IMR-90 (cell line): ENCODE measurements around the gene IFITM10. TPM values are rescaled to one million over a fixed set of nuclear protein-coding genes. Genes with fewer than 3 reads are reported as not detected.

ENCODE experiments used
- ATAC-seq: fragments of 200-7000 bp; cut with Tn5 transposase; 2 replicates; pipeline ENCODE4 v1.9.1; 2020; ENCODE audit warnings: low read depth, mild to moderate bottlenecking, moderate library complexity
- BruUV-seq: library from RNA; stranded (reverse); fragments of 400-500 nt; replicated peaks from 2 replicates; lab custom pipeline; 2021; lab: Mats Ljungman, UMichigan
- CTCF ChIA-PET: fragments of 300-600 bp; formaldehyde crosslinking; extraction: SDS; loops from one replicate; lab custom pipeline; 2021; ENCODE audit warnings: antibody characterized with exemption; lab: Yijun Ruan, JAX
- POLR2A ChIA-PET: fragments of 300-600 bp; sonication (Branson Sonifier 250); formaldehyde crosslinking; loops from one replicate; lab custom pipeline; 2022; ENCODE audit warnings: antibody characterized with exemption; ENCODE audit not compliant: unreplicated experiment; lab: Charles Lee
- DNase-seq: peaks from one replicate; pipeline ENCODE4 v3.0.0; 2013
- H2AFZ ChIP-seq: replicated peaks from 2 replicates; pipeline ENCODE3; 2013; ENCODE audit warnings: low read length, mild to moderate bottlenecking; ENCODE audit not compliant: poor library complexity
- H2AK5ac ChIP-seq: 2 replicates; pipeline ENCODE4 v1.6.1; 2013; ENCODE audit warnings: low read depth, low read length, inconsistent platforms
- H2AK9ac ChIP-seq: replicated peaks from 2 replicates; pipeline ENCODE3; 2013; ENCODE audit warnings: mild to moderate bottlenecking, low read depth, low read length, moderate library complexity; ENCODE audit not compliant: poor library complexity
- H2BK120ac ChIP-seq: 2 replicates; pipeline ENCODE4 v1.6.1; 2013; ENCODE audit warnings: low read depth, low read length, inconsistent platforms
- H2BK15ac ChIP-seq: 3 replicates; pipeline ENCODE4 v1.6.1; 2013; ENCODE audit warnings: low read depth, low read length, inconsistent platforms
- H2BK20ac ChIP-seq: 2 replicates; pipeline ENCODE4 v1.6.1; 2013; ENCODE audit warnings: low read depth, mild to moderate bottlenecking, inconsistent platforms, low read length, moderate library complexity
- H2BK5ac ChIP-seq: 2 replicates; pipeline ENCODE4 v1.6.1; 2013; ENCODE audit warnings: mild to moderate bottlenecking, low read depth, low read length, inconsistent platforms; ENCODE audit not compliant: poor library complexity, severe bottlenecking
- H3K14ac ChIP-seq: replicated peaks from 2 replicates; pipeline ENCODE4 v1.6.1; 2013; ENCODE audit warnings: low read depth, low read length, inconsistent platforms
- H3K18ac ChIP-seq: 2 replicates; pipeline ENCODE4 v1.6.1; 2013; ENCODE audit warnings: low read depth, low read length, control low read depth
- H3K23ac ChIP-seq: 2 replicates; pipeline ENCODE4 v1.6.1; 2013; ENCODE audit warnings: low read depth, low read length, inconsistent platforms
- H3K27ac ChIP-seq: 2 replicates; pipeline ENCODE4 v1.5.1; 2013; ENCODE audit warnings: mild to moderate bottlenecking, control low read depth, low read length; ENCODE audit not compliant: insufficient read depth
- H3K27me3 ChIP-seq: 2 replicates; pipeline ENCODE4 v1.6.1; 2013; ENCODE audit warnings: low read length; ENCODE audit not compliant: control insufficient read depth, insufficient read depth
- H3K36me3 ChIP-seq: 2 replicates; pipeline ENCODE4 v1.6.1; 2013; ENCODE audit warnings: low read length, mixed read lengths; ENCODE audit not compliant: control insufficient read depth, insufficient read depth
- H3K4ac ChIP-seq: 2 replicates; pipeline ENCODE4 v1.6.1; 2013; ENCODE audit warnings: low read depth, low read length, inconsistent platforms
- H3K4me1 ChIP-seq: 2 replicates; pipeline ENCODE4 v1.6.1; 2013; ENCODE audit warnings: low read length, mixed read lengths; ENCODE audit not compliant: control insufficient read depth, insufficient read depth
- H3K4me2 ChIP-seq: 2 replicates; pipeline ENCODE4 v1.6.1; 2013; ENCODE audit warnings: low read depth, mild to moderate bottlenecking, control low read depth, low read length, moderate library complexity
- H3K4me3 ChIP-seq: 2 replicates; pipeline ENCODE4 v1.5.1; 2013; ENCODE audit warnings: low read depth, mild to moderate bottlenecking, control low read depth, low read length, moderate library complexity; ENCODE audit not compliant: insufficient read depth
- H3K56ac ChIP-seq: 2 replicates; pipeline ENCODE4 v1.6.1; 2013; ENCODE audit warnings: low read length, inconsistent platforms; ENCODE audit not compliant: insufficient read depth; ENCODE audit errors: extremely low read depth
- H3K79me1 ChIP-seq, 2 experiments: 2 replicates each; pipeline ENCODE4 v1.6.1; 2013; ENCODE audit warnings: low read length in 2 of 2, inconsistent platforms in 1 of 2, low read depth in 1 of 2
- H3K9ac ChIP-seq: 2 replicates; pipeline ENCODE4 v1.6.1; 2013; ENCODE audit warnings: low read depth, low read length, control low read depth
- H3K9me1 ChIP-seq: 2 replicates; pipeline ENCODE4 v1.6.1; 2013; ENCODE audit warnings: low read length, inconsistent platforms; ENCODE audit not compliant: insufficient read depth
- H3K9me3 ChIP-seq: 2 replicates; pipeline ENCODE4 v1.6.1; 2013; ENCODE audit warnings: low read length; ENCODE audit not compliant: control insufficient read depth, insufficient read depth
- H4K20me1 ChIP-seq: 2 replicates; pipeline ENCODE4 v1.6.1; 2013; ENCODE audit warnings: low read length, inconsistent platforms; ENCODE audit not compliant: insufficient read depth
- H4K5ac ChIP-seq: 2 replicates; pipeline ENCODE4 v1.6.1; 2013; ENCODE audit warnings: mild to moderate bottlenecking, low read depth, low read length, control low read depth
- H4K8ac ChIP-seq, 2 experiments: 2 replicates each; pipeline ENCODE4 v1.6.1; 2013; ENCODE audit warnings: low read depth in 2 of 2, low read length in 2 of 2, control low read depth in 1 of 2, inconsistent platforms in 1 of 2
- H4K91ac ChIP-seq: 2 replicates; pipeline ENCODE4 v1.6.1; 2013; ENCODE audit warnings: low read depth, low read length, inconsistent platforms; ENCODE audit not compliant: insufficient read depth
- BHLHE40 ChIP-seq: fragments of 150-350 bp; IDR thresholded peaks from 2 replicates; pipeline ENCODE4 v1.6.1; 2016; ENCODE audit warnings: mild to moderate bottlenecking, low read depth, low read length
- CEBPB ChIP-seq: IDR thresholded peaks from 2 replicates; pipeline ENCODE4 v1.6.1; 2012; ENCODE audit warnings: low read depth, low read length, improper control_type of control experiment
- CHD1 ChIP-seq: IDR thresholded peaks from 2 replicates; pipeline ENCODE4 v1.6.1; 2012; ENCODE audit warnings: low read depth, low read length, improper control_type of control experiment
- FOS ChIP-seq: fragments of 150-350 bp; IDR thresholded peaks from 2 replicates; pipeline ENCODE4 v1.6.1; 2016; ENCODE audit warnings: low read depth, low read length
- MAFK ChIP-seq: IDR thresholded peaks from 2 replicates; pipeline ENCODE4 v1.6.1; 2012; ENCODE audit warnings: low read depth, low read length, improper control_type of control experiment
- MAZ ChIP-seq: IDR thresholded peaks from 2 replicates; pipeline ENCODE4 v1.6.1; 2012; ENCODE audit warnings: low read depth, mild to moderate bottlenecking, low read length, improper control_type of control experiment, moderate library complexity, borderline replicate concordance
- MXI1 ChIP-seq: IDR thresholded peaks from 2 replicates; pipeline ENCODE4 v1.6.1; 2012; ENCODE audit warnings: low read depth, mild to moderate bottlenecking, low read length, moderate library complexity, borderline replicate concordance
- NFE2L2 ChIP-seq: fragments of 150-350 bp; IDR thresholded peaks from 2 replicates; pipeline ENCODE4 v1.6.1; 2016; ENCODE audit warnings: low read depth, mild to moderate bottlenecking, low read length
- POLR2A ChIP-seq: IDR thresholded peaks from 2 replicates; pipeline ENCODE4 v1.6.1; 2012; ENCODE audit warnings: mild to moderate bottlenecking, low read depth, low read length
- RAD21 ChIP-seq: IDR thresholded peaks from 2 replicates; pipeline ENCODE4 v1.6.1; 2012; ENCODE audit warnings: low read length, improper control_type of control experiment
- RCOR1 ChIP-seq: IDR thresholded peaks from 2 replicates; pipeline ENCODE4 v1.6.1; 2012; ENCODE audit warnings: mild to moderate bottlenecking, low read length, improper control_type of control experiment; ENCODE audit not compliant: insufficient replicate concordance
- SMC3 ChIP-seq: fragments of 150-350 bp; IDR thresholded peaks from 2 replicates; pipeline ENCODE4 v1.6.1; 2016; ENCODE audit warnings: low read depth, mild to moderate bottlenecking, antibody characterized with exemption, low read length, moderate library complexity
- WGBS, 2 experiments: methylation state at CpG; one replicate each; pipeline versions ENCODE4 v1.1.5 to v1.1.7; 2013; ENCODE audit warnings: missing lambda C conversion rate in 2 of 2; ENCODE audit not compliant: insufficient read length in 1 of 2; ENCODE audit errors: extremely low coverage in 2 of 2; 5-methylcytosine and 5-hydroxymethylcytosine counted together
- dilution Hi-C: fragments of 300-500 bp; cut with HindIII; formaldehyde crosslinking; loops from one replicate; pipeline ENCODE4 v1.14.3; 2018; ENCODE audit warnings: low sequenced_read_pairs; ENCODE audit not compliant: unreplicated experiment
- in situ Hi-C: fragments of 300-500 bp; cut with MboI; formaldehyde crosslinking; loops from 3 replicates; pipeline ENCODE4 v1.14.3; 2019; ENCODE audit warnings: low sequenced_read_pairs, inconsistent platforms, mixed read lengths
- intact Hi-C: fragments of 100-400 bp; cut with micrococcal nuclease; formaldehyde crosslinking; loops from 2 replicates; pipeline ENCODE4 v1.10.0; 2022
- polyA plus RNA-seq, 3 experiments: library from polyadenylated mRNA; depleted of rRNA; stranded (reverse); fragments of >200 nt; gene quantifications; 2 replicates each; pipeline ENCODE4 v1.2.3, GENCODE V29; 2012; ENCODE audit warnings: low replicate concordance in 1 of 3
- total RNA-seq: library from RNA; depleted of rRNA; stranded (reverse); fragments of >200 nt; gene quantifications from 2 replicates; pipeline ENCODE4 v1.2.3, GENCODE V29; 2012
- TF ChIP-seq, protein P1 (sequence below): conservative IDR thresholded peaks from 2 replicates; pipeline ENCODE4 v1.5.1; 2012; ENCODE audit warnings: mild to moderate bottlenecking, low read depth, low read length, improper control_type of control experiment
- TF ChIP-seq, protein P2 (sequence below): fragments of 150-350 bp; IDR thresholded peaks from 2 replicates; pipeline ENCODE4 v1.6.1; 2017; ENCODE audit warnings: mild to moderate bottlenecking, antibody characterized with exemption, low read length, low read depth
- TF ChIP-seq, protein P3 (sequence below): fragments of 150-350 bp; IDR thresholded peaks from 2 replicates; pipeline ENCODE4 v1.6.1; 2016; ENCODE audit warnings: low read depth, mild to moderate bottlenecking, low read length, moderate library complexity, borderline replicate concordance

IFITM10 gene
- total and polyA plus RNA-seq, 2 of the 4 experiments (the other 2 are of a cell fraction), result 0.15 to 0.18 TPM

DNA sequence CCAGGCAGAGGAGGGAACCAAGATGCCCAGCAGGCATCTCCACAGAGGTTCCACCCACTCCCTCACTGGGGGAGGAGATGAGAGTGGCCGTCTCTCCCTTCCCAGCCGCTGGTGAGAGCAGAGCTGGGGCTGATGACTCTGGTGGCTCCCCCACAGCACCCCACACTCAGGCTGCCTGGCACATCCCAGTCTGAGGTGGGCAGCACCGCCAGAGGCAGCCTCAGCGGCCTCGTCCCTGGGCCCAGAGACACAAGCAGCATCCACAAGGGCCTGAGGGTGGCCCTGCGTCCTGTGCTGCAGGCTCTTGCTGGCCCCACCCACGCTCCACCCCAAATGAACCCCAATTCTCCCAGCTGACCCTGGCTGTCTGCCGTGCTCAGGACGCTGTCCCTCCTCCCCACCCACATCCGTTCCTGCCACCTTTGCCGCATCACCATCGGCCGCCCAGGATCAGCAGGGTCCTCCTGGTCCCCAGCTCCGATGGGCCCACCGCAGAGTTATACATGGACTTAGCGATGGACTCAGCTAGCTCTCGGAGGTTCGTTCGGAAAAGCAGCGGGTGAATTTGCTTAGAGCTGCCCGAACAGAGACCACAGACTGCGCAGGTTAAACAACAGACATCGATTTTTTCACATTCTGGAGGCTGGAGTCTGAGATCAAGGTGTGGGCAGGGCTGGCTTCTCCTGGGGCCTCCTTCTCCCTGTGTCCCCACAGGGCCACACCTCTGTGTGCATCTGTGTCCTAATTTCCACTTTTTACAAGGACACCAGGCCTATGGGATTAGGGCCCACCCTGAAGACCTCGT, 33.5 kb upstream of the IFITM10 start:
- Histone ChIP-seq H3K79me1 (no peaks in the 10 kb centered on the region), H4K91ac (no peak overlapping the region), H4K5ac (no peak overlapping the region), H2AK5ac (no peak overlapping the region), H2BK120ac (no peak overlapping the region), H3K9me3 (no peaks in the 10 kb centered on the region), H2BK5ac (no peak overlapping the region), H2AFZ (no peak overlapping the region), H3K9ac (no peak overlapping the region), H3K9me1 (no peaks in the 10 kb centered on the region), H2BK15ac (no peak overlapping the region), H2AK9ac (no peak overlapping the region), H3K27me3 (peaks cover 54% of the 10 kb centered on the region), H3K27ac (no peak overlapping the region), H3K56ac (no peak overlapping the region), H3K23ac (no peak overlapping the region), H3K4me3 (no peak overlapping the region), H4K8ac (no peak overlapping the region), H4K20me1 (no peaks in the 10 kb centered on the region; the same call in 1 of the 2 replicates), H3K4ac (no peak overlapping the region), H2BK20ac (no peak overlapping the region), H3K4me1 (peaks cover 3% of the 10 kb centered on the region; the same call in 1 of the 2 replicates), H3K14ac (no peak overlapping the region), H3K18ac (no peak overlapping the region), H3K36me3 (no peaks in the 10 kb centered on the region), H3K4me2 (no peak overlapping the region)
- ChIA-PET CTCF (no interaction called here), POLR2A (no interaction called here)
- no peak for DNase-seq
- in situ Hi-C loops (no loop called here), dilution Hi-C loops (no loop called here), intact Hi-C loops (no loop called here)
- no TSS peak for BruUV-seq
- 77% methylated on average over 8 of the region's 24 CpGs; no CpG with 5 or more reads in 1 of the 2 experiments for WGBS, 2 experiments
- no peak for ATAC-seq
- TF ChIP-seq SMC3, result no peak
- TF ChIP-seq MXI1, result no peak
- TF ChIP-seq, protein P1, sequence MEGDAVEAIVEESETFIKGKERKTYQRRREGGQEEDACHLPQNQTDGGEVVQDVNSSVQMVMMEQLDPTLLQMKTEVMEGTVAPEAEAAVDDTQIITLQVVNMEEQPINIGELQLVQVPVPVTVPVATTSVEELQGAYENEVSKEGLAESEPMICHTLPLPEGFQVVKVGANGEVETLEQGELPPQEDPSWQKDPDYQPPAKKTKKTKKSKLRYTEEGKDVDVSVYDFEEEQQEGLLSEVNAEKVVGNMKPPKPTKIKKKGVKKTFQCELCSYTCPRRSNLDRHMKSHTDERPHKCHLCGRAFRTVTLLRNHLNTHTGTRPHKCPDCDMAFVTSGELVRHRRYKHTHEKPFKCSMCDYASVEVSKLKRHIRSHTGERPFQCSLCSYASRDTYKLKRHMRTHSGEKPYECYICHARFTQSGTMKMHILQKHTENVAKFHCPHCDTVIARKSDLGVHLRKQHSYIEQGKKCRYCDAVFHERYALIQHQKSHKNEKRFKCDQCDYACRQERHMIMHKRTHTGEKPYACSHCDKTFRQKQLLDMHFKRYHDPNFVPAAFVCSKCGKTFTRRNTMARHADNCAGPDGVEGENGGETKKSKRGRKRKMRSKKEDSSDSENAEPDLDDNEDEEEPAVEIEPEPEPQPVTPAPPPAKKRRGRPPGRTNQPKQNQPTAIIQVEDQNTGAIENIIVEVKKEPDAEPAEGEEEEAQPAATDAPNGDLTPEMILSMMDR, result no peak
- TF ChIP-seq BHLHE40, result no peak
- TF ChIP-seq RCOR1, result no peak
- no peak for TF ChIP-seq NFE2L2
- TF ChIP-seq MAFK, result no peak
- no peak for TF ChIP-seq POLR2A
- TF ChIP-seq, protein P2, sequence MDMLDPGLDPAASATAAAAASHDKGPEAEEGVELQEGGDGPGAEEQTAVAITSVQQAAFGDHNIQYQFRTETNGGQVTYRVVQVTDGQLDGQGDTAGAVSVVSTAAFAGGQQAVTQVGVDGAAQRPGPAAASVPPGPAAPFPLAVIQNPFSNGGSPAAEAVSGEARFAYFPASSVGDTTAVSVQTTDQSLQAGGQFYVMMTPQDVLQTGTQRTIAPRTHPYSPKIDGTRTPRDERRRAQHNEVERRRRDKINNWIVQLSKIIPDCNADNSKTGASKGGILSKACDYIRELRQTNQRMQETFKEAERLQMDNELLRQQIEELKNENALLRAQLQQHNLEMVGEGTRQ, result no peak
- no peak for TF ChIP-seq FOS
- TF ChIP-seq RAD21, result no peak
- TF ChIP-seq MAZ, result no peak
- TF ChIP-seq CHD1, result no peak
- TF ChIP-seq, protein P3, sequence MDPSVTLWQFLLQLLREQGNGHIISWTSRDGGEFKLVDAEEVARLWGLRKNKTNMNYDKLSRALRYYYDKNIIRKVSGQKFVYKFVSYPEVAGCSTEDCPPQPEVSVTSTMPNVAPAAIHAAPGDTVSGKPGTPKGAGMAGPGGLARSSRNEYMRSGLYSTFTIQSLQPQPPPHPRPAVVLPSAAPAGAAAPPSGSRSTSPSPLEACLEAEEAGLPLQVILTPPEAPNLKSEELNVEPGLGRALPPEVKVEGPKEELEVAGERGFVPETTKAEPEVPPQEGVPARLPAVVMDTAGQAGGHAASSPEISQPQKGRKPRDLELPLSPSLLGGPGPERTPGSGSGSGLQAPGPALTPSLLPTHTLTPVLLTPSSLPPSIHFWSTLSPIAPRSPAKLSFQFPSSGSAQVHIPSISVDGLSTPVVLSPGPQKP, result no peak
- TF ChIP-seq CEBPB, result no peak
